H1 (cell line): ENCODE measurements around the gene RAB36. TPM values are rescaled to one million over a fixed set of nuclear protein-coding genes. Genes with fewer than 3 reads are reported as not detected.

Experiments used
- CTCF ChIA-PET: fragments of 300-600 bp; sonication (Branson Sonifier 250); formaldehyde crosslinking; loops from one replicate; lab custom pipeline; 2021; ENCODE audit not compliant: partially characterized antibody; lab: Charles Lee
- POLR2A ChIA-PET: fragments of 300-600 bp; sonication (Branson Sonifier 250); formaldehyde crosslinking; loops from one replicate; lab custom pipeline; 2021; ENCODE audit warnings: inconsistent platforms; ENCODE audit not compliant: partially characterized antibody; lab: Charles Lee
- DNase-seq, 2 experiments: peaks; one replicate each; pipeline versions ENCODE4 v3.0.0 to v3.0.0-alpha.2; 2010 to 2022; ENCODE audit warnings: low spot score in 2 of 2, low read depth in 1 of 2, mixed read lengths in 1 of 2
- FAIRE-seq: peaks from 2 replicates; lab custom pipeline; 2011; peaks lifted over from hg19 to GRCh38; lab: Jason Lieb, UNC
- H2AFZ ChIP-seq: 2 replicates; pipeline ENCODE4 v1.8.1; 2012; ENCODE audit warnings: low read length, inconsistent platforms
- H2AK5ac ChIP-seq: 2 replicates; pipeline ENCODE4 v1.6.1; 2013; ENCODE audit warnings: low read depth, low read length
- H2BK120ac ChIP-seq: replicated peaks from 2 replicates; pipeline ENCODE3; 2013; ENCODE audit warnings: low read depth, low read length, inconsistent platforms
- H2BK12ac ChIP-seq: 2 replicates; pipeline ENCODE4 v1.6.1; 2013; ENCODE audit warnings: low read depth, low read length
- H2BK15ac ChIP-seq: 2 replicates; pipeline ENCODE4 v1.6.1; 2013; ENCODE audit warnings: low read length
- H2BK20ac ChIP-seq: 2 replicates; pipeline ENCODE4 v1.6.1; 2013; ENCODE audit warnings: low read length
- H2BK5ac ChIP-seq: 2 replicates; pipeline ENCODE4 v1.6.1; 2013; ENCODE audit warnings: low read depth, low read length
- H3K14ac ChIP-seq: 2 replicates; pipeline ENCODE4 v1.6.1; 2013; ENCODE audit warnings: inconsistent platforms; ENCODE audit not compliant: insufficient read length
- H3K18ac ChIP-seq: 2 replicates; pipeline ENCODE4 v1.6.1; 2013; ENCODE audit warnings: low read length; ENCODE audit errors: extremely low read depth
- H3K23ac ChIP-seq: 2 replicates; pipeline ENCODE4 v1.6.1; 2013; ENCODE audit warnings: inconsistent platforms; ENCODE audit not compliant: insufficient read length
- H3K23me2 ChIP-seq: 2 replicates; pipeline ENCODE4 v1.6.1; 2013; ENCODE audit warnings: low read depth, low read length
- H3K27ac ChIP-seq: 2 replicates; pipeline ENCODE4 v1.6.1; 2011; ENCODE audit warnings: low read depth, low read length, inconsistent platforms
- H3K27me3 ChIP-seq, 4 experiments: replicated peaks in 1 of 4; 1 replicate in 1 of 4; 2 replicates in 3 of 4; pipeline versions ENCODE4 v1.6.1 to v1.8.1; 2011 to 2013; ENCODE audit warnings: low read length in 3 of 4, mild to moderate bottlenecking in 3 of 4, inconsistent platforms in 2 of 4, mixed read lengths in 2 of 4, moderate library complexity in 1 of 4; ENCODE audit not compliant: control insufficient read depth in 3 of 4, insufficient read depth in 3 of 4; ENCODE audit errors: extremely low read depth in 1 of 4
- H3K36me3 ChIP-seq, 4 experiments: 2 replicates each; pipeline versions ENCODE4 v1.6.1 to v1.8.1; 2011 to 2013; ENCODE audit warnings: mild to moderate bottlenecking in 4 of 4, low read length in 3 of 4, moderate library complexity in 2 of 4, control low read depth in 1 of 4, inconsistent platforms in 1 of 4; ENCODE audit not compliant: insufficient read depth in 4 of 4, control insufficient read depth in 2 of 4
- H3K4ac ChIP-seq: replicated peaks from 2 replicates; pipeline ENCODE3; 2013; ENCODE audit warnings: low read length, low read depth, mixed read lengths, inconsistent platforms; ENCODE audit not compliant: insufficient read length
- H3K4me1 ChIP-seq, 4 experiments: replicated peaks in 1 of 4; 1 replicate in 1 of 4; 2 replicates in 3 of 4; pipeline versions ENCODE4 v1.6.1 to v1.8.1; 2011 to 2013; ENCODE audit warnings: low read length in 3 of 4, inconsistent platforms in 2 of 4, mixed read lengths in 1 of 4; ENCODE audit not compliant: insufficient read depth in 4 of 4, control insufficient read depth in 3 of 4
- H3K4me2 ChIP-seq, 2 experiments: 2 replicates each; pipeline versions ENCODE4 v1.6.1 to v1.8.1; 2011 to 2013; ENCODE audit warnings: low read depth in 2 of 2, low read length in 2 of 2, control low read depth in 1 of 2, inconsistent platforms in 1 of 2, mild to moderate bottlenecking in 1 of 2; ENCODE audit not compliant: insufficient read depth in 1 of 2
- H3K4me3 ChIP-seq, 4 experiments: fragments of 200-600, 300-600 bp in 1 of 4; sonication (generic), shearing (Covaris generic), sonication (Bioruptor Twin) in 1 of 4; 2 replicates each; pipeline versions ENCODE4 v1.5.1 to v1.8.1; 2011 to 2016; ENCODE audit warnings: low read length in 4 of 4, low read depth in 3 of 4, control low read depth in 2 of 4, inconsistent platforms in 2 of 4, mild to moderate bottlenecking in 2 of 4, mixed read lengths in 1 of 4, moderate library complexity in 1 of 4; ENCODE audit not compliant: insufficient read depth in 2 of 4; ENCODE audit errors: extremely low read depth in 1 of 4
- H3K56ac ChIP-seq: replicated peaks from 2 replicates; pipeline ENCODE3; 2013; ENCODE audit warnings: low read depth, mild to moderate bottlenecking, mixed read lengths, low read length, inconsistent platforms; ENCODE audit not compliant: insufficient read length
- H3K79me1 ChIP-seq: 2 replicates; pipeline ENCODE4 v1.6.1; 2013; ENCODE audit warnings: low read depth, low read length, control low read depth
- H3K79me2 ChIP-seq, 2 experiments: 2 replicates each; pipeline versions ENCODE4 v1.6.1 to v1.8.1; 2012 to 2013; ENCODE audit warnings: low read length in 2 of 2, mild to moderate bottlenecking in 2 of 2, inconsistent platforms in 1 of 2; ENCODE audit not compliant: insufficient read depth in 2 of 2, control insufficient read depth in 1 of 2
- H3K9ac ChIP-seq, 4 experiments: replicated peaks in 1 of 4; 1 replicate in 1 of 4; 2 replicates in 3 of 4; pipeline versions ENCODE4 v1.6.1 to v1.8.1; 2011 to 2013; ENCODE audit warnings: low read depth in 3 of 4, low read length in 3 of 4, control low read depth in 2 of 4, mild to moderate bottlenecking in 2 of 4, moderate library complexity in 2 of 4, inconsistent platforms in 1 of 4; ENCODE audit errors: extremely low read depth in 1 of 4
- H3K9me3 ChIP-seq, 2 experiments: 2 replicates each; pipeline versions ENCODE4 v1.6.1 to v1.8.1; 2012 to 2013; ENCODE audit warnings: mild to moderate bottlenecking in 2 of 2, moderate library complexity in 2 of 2, control low read depth in 1 of 2, inconsistent platforms in 1 of 2, low read depth in 1 of 2, low read length in 1 of 2, mixed read lengths in 1 of 2; ENCODE audit not compliant: insufficient read depth in 2 of 2
- H4K20me1 ChIP-seq, 2 experiments: replicated peaks in 1 of 2; 2 replicates each; pipeline versions ENCODE3 to v1.8.1; 2011 to 2013; ENCODE audit warnings: inconsistent platforms in 2 of 2, low read length in 2 of 2, mild to moderate bottlenecking in 1 of 2; ENCODE audit not compliant: insufficient read depth in 2 of 2, control insufficient read depth in 1 of 2
- H4K5ac ChIP-seq: 2 replicates; pipeline ENCODE4 v1.6.1; 2013; ENCODE audit warnings: low read length, low read depth, mixed read lengths, inconsistent platforms; ENCODE audit not compliant: insufficient read length
- H4K8ac ChIP-seq: 2 replicates; pipeline ENCODE4 v1.8.0; 2013; ENCODE audit warnings: mild to moderate bottlenecking, moderate library complexity, low read length, inconsistent platforms; ENCODE audit not compliant: insufficient read depth; ENCODE audit errors: extremely low read depth
- H4K91ac ChIP-seq: replicated peaks from 2 replicates; pipeline ENCODE3; 2013; ENCODE audit warnings: low read length, mixed read lengths, inconsistent platforms; ENCODE audit not compliant: insufficient read length
- CBX8 ChIP-seq: fragments of 300-800, 300-1000 bp; sonication (generic); IDR thresholded peaks from 2 replicates; pipeline ENCODE4 v1.7.1; 2016; ENCODE audit warnings: low read depth, low read length, borderline replicate concordance
- HDAC2 ChIP-seq, 2 experiments: fragments of 300-600 bp in 1 of 2; sonication (generic) in 1 of 2; IDR thresholded peaks; 2 replicates each; pipeline ENCODE4 v1.6.1; 2011 to 2012; ENCODE audit warnings: low read depth in 2 of 2, low read length in 2 of 2, mild to moderate bottlenecking in 2 of 2, moderate library complexity in 2 of 2, borderline replicate concordance in 1 of 2, inconsistent platforms in 1 of 2
- HDAC6 ChIP-seq: IDR thresholded peaks from one replicate; pipeline ENCODE4 v1.7.1; 2012; ENCODE audit warnings: low read depth, mild to moderate bottlenecking, inconsistent platforms, low read length, moderate library complexity
- MAFK ChIP-seq: IDR thresholded peaks from 2 replicates; pipeline ENCODE4 v1.6.1; 2012; ENCODE audit warnings: low read depth, mild to moderate bottlenecking, improper control_type of control experiment, low read length
- POLR2A ChIP-seq, 2 experiments: IDR thresholded peaks; 1 replicate in 1 of 2; 2 replicates in 1 of 2; pipeline ENCODE4 v1.6.1; 2011; ENCODE audit warnings: low read depth in 2 of 2, low read length in 2 of 2, mild to moderate bottlenecking in 2 of 2; ENCODE audit errors: control extremely low read depth in 1 of 2
- POLR2AphosphoS5 ChIP-seq: IDR thresholded peaks from 2 replicates; pipeline ENCODE4 v1.6.1; 2011; ENCODE audit warnings: low read depth, low read length
- SIN3A ChIP-seq, 2 experiments: IDR thresholded peaks in 1 of 2; conservative IDR thresholded peaks in 1 of 2; 2 replicates each; pipeline ENCODE4 v1.6.1; 2011 to 2012; ENCODE audit warnings: low read length in 2 of 2, improper control_type of control experiment in 1 of 2, low read depth in 1 of 2, mild to moderate bottlenecking in 1 of 2
- TCF12 ChIP-seq: IDR thresholded peaks from 2 replicates; pipeline ENCODE4 v1.6.1; 2011; ENCODE audit warnings: low read depth, mild to moderate bottlenecking, low read length
- WGBS, 2 experiments: shearing (Covaris generic) in 1 of 2; methylation state at CpG; one replicate each; pipeline versions ENCODE4 v1.1.6 to v1.1.7; 2013 to 2015; ENCODE audit warnings: low lambda C conversion rate in 2 of 2, mixed read lengths in 2 of 2, inconsistent platforms in 1 of 2, low coverage in 1 of 2, missing lambda C conversion rate in 1 of 2; ENCODE audit not compliant: insufficient replicate concordance in 2 of 2, insufficient coverage in 1 of 2, insufficient read length in 1 of 2; ENCODE audit errors: extremely low coverage in 1 of 2, missing lambda C conversion rate in 1 of 2; 5-methylcytosine and 5-hydroxymethylcytosine counted together
- polyA plus RNA-seq, 7 experiments: library from polyadenylated mRNA; depleted of rRNA in 3 of 7; stranded (reverse) in 5 of 7; unstranded in 2 of 7; fragments of >200 nt in 5 of 7; fragments of 200-250 nt in 2 of 7; gene quantifications; 1 replicate in 5 of 7; 2 replicates in 1 of 7; 4 replicates in 1 of 7; pipeline versions ENCODE4 v1.2.1 to v1.2.3, GENCODE V29; 2011 to 2013; ENCODE audit warnings: missing spikeins in 2 of 7, mixed read lengths in 2 of 7
- total RNA-seq: library from RNA; stranded (reverse); fragmentation: NEBNext Ultra II Directional; extraction: Animal tissue kit (Norgen Biotek cat#: 25700); gene quantifications from 2 replicates; pipeline ENCODE4 v1.2.1, GENCODE V29; 2021
- TF ChIP-seq, protein P1 (sequence below): IDR thresholded peaks from 2 replicates; pipeline ENCODE4 v1.6.1; 2012; ENCODE audit warnings: inconsistent platforms

Gene RAB36
- total and polyA plus RNA-seq, 2 of the 8 experiments (the other 6 are each of a cell fraction or from before 2014, with no cell fraction given) = 1.0 to 1.5 TPM

DNA sequence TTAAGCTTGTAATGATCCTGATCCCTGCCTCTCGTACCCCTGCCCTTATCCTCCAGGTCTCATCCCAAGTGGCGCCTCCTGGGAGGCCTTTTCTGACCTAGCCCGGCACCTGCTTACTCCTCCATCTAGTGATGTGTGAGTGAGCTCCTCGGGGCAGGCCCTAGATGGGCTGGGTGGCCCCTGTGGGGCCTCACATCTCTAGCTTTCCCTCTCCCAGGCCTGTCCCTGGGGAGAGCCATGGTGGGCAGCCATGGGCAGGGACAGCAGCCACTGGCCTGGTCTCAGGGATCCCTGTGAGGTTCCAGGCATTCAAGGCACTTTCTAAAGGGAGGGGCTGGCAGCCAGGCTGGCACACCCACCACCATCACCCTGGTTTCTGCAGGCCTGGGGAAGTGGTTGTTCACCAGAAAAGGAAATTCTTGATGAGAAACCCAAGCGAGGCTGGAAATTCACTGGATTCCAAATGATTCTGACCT lies 47.0 kb upstream of the RAB36 start:
- Histone ChIP-seq H2BK5ac (no peak overlapping the region), H2BK12ac (no peak overlapping the region), H3K27ac (no peak overlapping the region), H4K5ac (no peak overlapping the region), H3K23ac (no peak overlapping the region), H3K9me3 (no peaks in the 10 kb centered on the region), H3K4ac (no peak overlapping the region), H2AFZ (no peak overlapping the region), H3K79me1 (0 out of 2 replicates have a peak, but pooled peaks cover 3% of the 10 kb centered on the region), H3K14ac (no peak overlapping the region), H3K23me2 (no peaks in the 10 kb centered on the region), H3K4me1 (no peaks in the 10 kb centered on the region), H2BK20ac (no peak overlapping the region), H3K9ac (no peak overlapping the region), H3K56ac (no peak overlapping the region), H3K36me3 (no peaks in the 10 kb centered on the region), H3K18ac (no peak overlapping the region), H2BK15ac (no peak overlapping the region), H3K79me2 (no peaks in the 10 kb centered on the region), H2AK5ac (no peak overlapping the region), H4K91ac (no peak overlapping the region), H3K4me2 (no peak overlapping the region), H3K4me3 (no peak overlapping the region), H4K20me1 (peaks cover 3 to 5% of the 10 kb centered on the region in 2 experiments), H3K27me3 (no peaks in the 10 kb centered on the region), H4K8ac (no peak overlapping the region), H2BK120ac (no peak overlapping the region)
- ChIA-PET CTCF (interaction anchor here (0.8 to 3.3 kb wide), 4 partner anchors 9 to 141 kb away, joined by 3 to 13 read pairs (median 4); no protein-coding TSS in a partner anchor), POLR2A (interaction anchor here (0.8 kb wide), 1 partner anchor 9 kb away, joined by 3 read pairs; no protein-coding TSS in a partner anchor)
- 84% methylated on average over 5 of the region's 5 CpGs; no CpG with 5 or more reads in 1 of the 2 experiments for WGBS, 2 experiments
- DNase-seq = no peak
- no peak for TF ChIP-seq SIN3A (conservative IDR thresholded peaks at IDR 0.05 in 1 of 2, IDR thresholded peaks at IDR 0.05 in 1 of 2; ENCODE audit: low read depth in 1 of 2, low read length in 2 of 2)
- no peak for TF ChIP-seq POLR2AphosphoS5
- no peak for TF ChIP-seq CBX8
- no peak for TF ChIP-seq MAFK
- TF ChIP-seq TCF12 = no peak
- TF ChIP-seq HDAC2 (IDR thresholded peaks at IDR 0.05; ENCODE audit: borderline replicate concordance in 1 of 2, low read depth in 2 of 2, low read length in 2 of 2) = no peak
- no peak for TF ChIP-seq HDAC6
- TF ChIP-seq, protein P1, sequence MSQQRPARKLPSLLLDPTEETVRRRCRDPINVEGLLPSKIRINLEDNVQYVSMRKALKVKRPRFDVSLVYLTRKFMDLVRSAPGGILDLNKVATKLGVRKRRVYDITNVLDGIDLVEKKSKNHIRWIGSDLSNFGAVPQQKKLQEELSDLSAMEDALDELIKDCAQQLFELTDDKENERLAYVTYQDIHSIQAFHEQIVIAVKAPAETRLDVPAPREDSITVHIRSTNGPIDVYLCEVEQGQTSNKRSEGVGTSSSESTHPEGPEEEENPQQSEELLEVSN = no peak
- TF ChIP-seq POLR2A (IDR thresholded peaks at IDR 0.05; ENCODE audit: control extremely low read depth in 1 of 2, low read depth in 2 of 2, low read length in 2 of 2) = no peak
- FAIRE-seq = no peak
